Measurements from ENCODE around the gene IFFO2. TPM values are rescaled to one million over a fixed set of nuclear protein-coding genes. Genes with fewer than 3 reads are reported as not detected.

IFFO2 gene
- total RNA-seq, 1 donor: 37.5 TPM

GRCh38 chr1:18949686-18950400 is 6.6 kb downstream of the IFFO2 start:
- Histone ChIP-seq H3K4me1 (ENCODE audit: insufficient read depth, low read length) (peaks cover 99% of the 10 kb centered on the region), H3K27me3 (ENCODE audit: insufficient read depth, low read length) (peaks cover 4% of the 10 kb centered on the region), H3K9me3 (ENCODE audit: low read depth, low read length) (no peaks in the 10 kb centered on the region), H3K4me3 (ENCODE audit: low read length) (peak overlapping the region; percentile 14)

GRCh38 chr1:18948913-18949685 is 7.4 kb downstream of the IFFO2 start:
- Histone ChIP-seq H3K4me3 (ENCODE audit: low read length) (no peak overlapping the region), H3K9me3 (ENCODE audit: low read depth, low read length) (no peaks in the 10 kb centered on the region), H3K27me3 (ENCODE audit: insufficient read depth, low read length) (no peaks in the 10 kb centered on the region), H3K4me1 (ENCODE audit: insufficient read depth, low read length) (peaks cover 97% of the 10 kb centered on the region)

- no peaks in the 10 kb centered on the region for H3K27me3 ChIP-seq (ENCODE audit: insufficient read depth, low read length)
- no peak overlapping the region for H3K4me3 ChIP-seq (ENCODE audit: low read length)
- no peaks in the 10 kb centered on the region for H3K9me3 ChIP-seq (ENCODE audit: low read depth, low read length)
- peaks cover 89% of the 10 kb centered on the region for H3K4me1 ChIP-seq (ENCODE audit: insufficient read depth, low read length)
Measured at GRCh38 chr1:18948048-18948912, 8.2 kb downstream of the IFFO2 start.

- H3K9me3 ChIP-seq (ENCODE audit: low read depth, low read length): no peaks in the 10 kb centered on the region
- H3K4me3 ChIP-seq (ENCODE audit: low read length): no peak overlapping the region
- no peaks in the 10 kb centered on the region for H3K27me3 ChIP-seq (ENCODE audit: insufficient read depth, low read length)
- peaks cover 85% of the 10 kb centered on the region for H3K4me1 ChIP-seq (ENCODE audit: insufficient read depth, low read length)
Measured at GRCh38 chr1:18947570-18947969, 8.9 kb downstream of the IFFO2 start.

GRCh38 chr1:18946550-18947381 is 9.7 kb downstream of the IFFO2 start:
- Histone ChIP-seq H3K4me3 (ENCODE audit: low read length) (no peak overlapping the region), H3K27me3 (ENCODE audit: insufficient read depth, low read length) (no peaks in the 10 kb centered on the region), H3K4me1 (ENCODE audit: insufficient read depth, low read length) (peaks cover 85% of the 10 kb centered on the region), H3K9me3 (ENCODE audit: low read depth, low read length) (no peaks in the 10 kb centered on the region)

- H3K27me3 ChIP-seq (ENCODE audit: insufficient read depth, low read length): no peaks in the 10 kb centered on the region
- peaks cover 75% of the 10 kb centered on the region for H3K4me1 ChIP-seq (ENCODE audit: insufficient read depth, low read length)
- H3K9me3 ChIP-seq (ENCODE audit: low read depth, low read length): no peaks in the 10 kb centered on the region
- H3K4me3 ChIP-seq (ENCODE audit: low read length): no peak overlapping the region
Measured at GRCh38 chr1:18945401-18945849, 11.1 kb downstream of the IFFO2 start.

DNA sequence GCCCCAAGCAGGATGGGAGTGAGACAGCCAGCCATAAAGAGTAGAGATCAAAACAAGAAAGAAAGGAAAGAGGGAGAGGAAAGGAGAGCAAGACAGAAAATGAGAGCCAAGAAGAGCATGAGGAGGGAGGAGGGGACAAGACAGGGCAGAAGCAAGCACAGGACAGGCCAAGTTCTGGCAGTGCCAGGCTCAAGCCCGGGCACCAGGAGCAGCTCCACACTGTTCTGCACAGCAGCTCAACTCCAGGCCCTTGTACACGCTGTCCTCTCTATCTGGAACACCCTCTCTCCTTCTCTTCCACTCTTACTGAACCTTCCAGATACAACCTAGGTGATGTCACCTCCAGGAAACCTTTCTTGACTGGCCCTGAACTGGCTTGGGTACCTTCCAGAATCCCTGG is 11.7 kb downstream of the IFFO2 start:
- no peaks in the 10 kb centered on the region for H3K27me3 ChIP-seq (ENCODE audit: insufficient read depth, low read length)
- H3K4me1 ChIP-seq (ENCODE audit: insufficient read depth, low read length): peaks cover 69% of the 10 kb centered on the region
- no peak overlapping the region for H3K4me3 ChIP-seq (ENCODE audit: low read length)
- no peaks in the 10 kb centered on the region for H3K9me3 ChIP-seq (ENCODE audit: low read depth, low read length)

DNA sequence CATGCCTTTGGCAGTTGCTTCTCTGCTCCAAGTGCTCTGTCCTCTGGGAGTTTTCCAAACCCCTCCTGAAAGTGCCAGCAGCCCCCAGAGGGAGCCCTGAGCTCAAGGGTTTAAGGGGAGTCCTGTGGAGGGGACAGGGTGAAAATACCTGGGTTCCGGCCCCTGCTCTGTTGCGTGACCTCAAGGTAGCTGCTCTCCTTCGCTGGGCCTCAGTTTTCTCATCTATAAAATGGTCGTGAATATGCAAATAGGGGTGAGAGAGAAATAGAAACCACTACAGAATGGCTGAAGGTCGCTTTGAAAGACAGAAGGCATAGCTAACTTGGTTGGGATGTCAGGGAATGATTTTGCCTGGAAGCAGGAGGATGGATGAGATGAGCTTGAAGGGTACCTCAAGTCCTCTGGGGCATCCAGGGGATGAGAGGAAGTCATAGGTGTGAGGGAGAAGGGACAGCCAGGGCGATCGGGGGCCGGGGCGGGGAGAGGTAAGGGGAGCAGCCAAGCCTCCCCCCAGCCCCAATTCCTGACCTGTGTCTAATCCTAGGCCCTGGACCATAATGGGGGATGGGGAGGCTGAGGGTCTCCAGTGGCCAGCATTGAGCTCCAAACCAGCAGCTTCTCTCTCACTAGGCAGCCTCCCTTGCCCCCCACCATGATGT is 12.4 kb downstream of the IFFO2 start:
- Histone ChIP-seq H3K4me1 (ENCODE audit: insufficient read depth, low read length) (peaks cover 61% of the 10 kb centered on the region), H3K9me3 (ENCODE audit: low read depth, low read length) (no peaks in the 10 kb centered on the region), H3K4me3 (ENCODE audit: low read length) (no peak overlapping the region), H3K27me3 (ENCODE audit: insufficient read depth, low read length) (no peaks in the 10 kb centered on the region)

GRCh38 chr1:18943162-18943561 is 13.3 kb downstream of the IFFO2 start:
- Histone ChIP-seq H3K4me1 (ENCODE audit: insufficient read depth, low read length) (peaks cover 52% of the 10 kb centered on the region), H3K27me3 (ENCODE audit: insufficient read depth, low read length) (no peaks in the 10 kb centered on the region), H3K4me3 (ENCODE audit: low read length) (no peak overlapping the region), H3K9me3 (ENCODE audit: low read depth, low read length) (no peaks in the 10 kb centered on the region)

DNA sequence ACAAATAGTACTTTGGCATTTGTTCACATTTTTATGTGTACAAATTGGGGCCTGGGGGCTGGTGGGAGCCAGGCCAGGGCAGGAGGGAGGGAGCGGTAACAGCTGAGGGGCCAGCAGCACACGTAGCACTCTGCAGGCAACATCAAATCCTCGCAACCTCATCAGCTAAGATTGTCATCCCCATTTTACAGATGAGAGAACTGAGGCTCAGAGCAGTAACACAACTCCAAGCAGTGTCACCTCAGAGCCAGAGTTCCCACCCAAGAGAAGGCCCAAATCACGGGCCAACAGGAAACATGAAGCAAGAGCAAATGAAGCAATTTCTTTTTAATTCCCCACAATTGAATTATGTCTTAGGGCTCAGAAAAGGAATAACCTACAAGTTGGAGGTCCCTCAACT is 14.1 kb downstream of the IFFO2 start:
- no peaks in the 10 kb centered on the region for H3K9me3 ChIP-seq (ENCODE audit: low read depth, low read length)
- H3K4me1 ChIP-seq (ENCODE audit: insufficient read depth, low read length): peaks cover 44% of the 10 kb centered on the region
- H3K27me3 ChIP-seq (ENCODE audit: insufficient read depth, low read length): no peaks in the 10 kb centered on the region
- H3K4me3 ChIP-seq (ENCODE audit: low read length): no peak overlapping the region

DNA sequence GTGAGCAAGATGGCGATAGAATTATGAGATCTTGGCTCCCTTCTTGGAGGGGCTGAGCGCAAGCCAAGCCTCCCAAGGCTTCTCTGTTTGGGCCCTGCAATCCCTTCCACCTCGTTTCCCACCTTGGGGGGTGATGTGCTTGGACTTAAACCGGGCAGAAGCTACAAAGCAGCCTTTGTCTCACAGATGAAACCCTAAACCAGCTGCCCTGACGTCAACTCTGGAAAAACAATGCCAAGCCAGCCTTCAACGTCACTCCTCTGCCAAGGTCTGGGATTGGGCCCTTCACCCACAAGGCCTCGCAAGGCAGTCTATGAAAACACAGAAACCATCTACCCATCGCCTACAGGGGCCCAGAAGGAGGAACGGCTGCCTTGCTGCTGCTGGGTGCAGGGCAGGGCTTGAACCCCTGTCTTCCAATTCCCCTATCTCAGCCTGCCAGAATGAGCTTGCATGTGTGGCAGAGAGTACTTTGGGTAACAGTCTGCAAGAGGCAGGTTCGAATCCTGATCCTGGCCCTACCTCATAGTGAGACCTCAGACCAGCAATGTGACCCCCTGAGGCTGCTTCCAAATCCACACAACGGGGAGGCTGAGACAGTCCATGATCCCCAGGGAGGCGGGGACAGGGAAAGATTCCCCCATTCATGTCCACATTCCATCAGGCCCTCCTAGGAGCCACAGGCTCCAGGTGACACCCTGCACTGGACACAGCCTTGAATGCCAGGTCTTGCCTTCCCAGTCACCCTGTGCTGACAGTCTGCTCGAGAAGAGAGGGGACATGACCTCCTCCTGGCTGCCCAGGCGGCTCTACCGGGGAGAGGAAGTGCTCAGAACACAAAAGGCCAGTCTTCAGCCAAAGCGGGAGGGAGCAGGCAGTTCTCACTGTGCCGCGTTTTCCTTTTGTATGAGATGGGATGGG is 15.0 kb downstream of the IFFO2 start:
- H3K27me3 ChIP-seq (ENCODE audit: insufficient read depth, low read length): no peaks in the 10 kb centered on the region
- H3K9me3 ChIP-seq (ENCODE audit: low read depth, low read length): no peaks in the 10 kb centered on the region
- no peak overlapping the region for H3K4me3 ChIP-seq (ENCODE audit: low read length)
- peaks cover 35% of the 10 kb centered on the region for H3K4me1 ChIP-seq (ENCODE audit: insufficient read depth, low read length)

DNA sequence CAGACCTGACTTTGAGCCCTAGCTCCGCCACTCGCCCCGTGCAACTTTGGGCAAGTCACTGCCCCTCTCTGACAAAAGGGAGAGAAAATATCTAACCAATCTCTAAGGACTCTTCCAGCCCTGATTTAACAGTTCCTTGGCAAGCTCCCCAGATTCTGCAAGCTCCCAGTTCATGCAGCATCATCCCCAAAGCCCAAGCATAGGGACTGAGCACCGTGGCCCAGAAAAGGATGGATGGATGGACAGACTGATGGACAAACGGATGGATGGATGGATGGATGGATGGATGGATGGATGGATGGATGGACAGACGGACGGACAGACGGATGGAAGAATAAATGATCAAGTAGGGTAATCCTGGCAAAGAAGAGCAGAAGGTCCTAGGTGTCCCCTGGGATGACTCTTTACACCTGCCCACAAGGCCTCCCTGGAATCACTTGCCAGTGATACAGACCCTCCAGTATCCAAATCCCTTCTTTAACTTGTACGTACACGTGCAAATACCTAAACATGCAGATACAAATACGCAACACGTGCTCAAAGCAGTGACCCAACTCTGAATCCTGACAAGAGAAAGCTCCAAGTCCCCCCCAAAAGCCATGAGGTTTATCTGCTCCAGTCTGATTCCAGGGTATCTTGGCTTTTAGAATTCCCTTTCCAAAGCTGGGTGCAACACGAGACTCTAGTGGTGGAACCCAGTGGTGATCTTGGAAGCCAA is 16.0 kb downstream of the IFFO2 start:
- H3K4me1 ChIP-seq (ENCODE audit: insufficient read depth, low read length): peaks cover 25% of the 10 kb centered on the region
- H3K27me3 ChIP-seq (ENCODE audit: insufficient read depth, low read length): no peaks in the 10 kb centered on the region
- no peaks in the 10 kb centered on the region for H3K9me3 ChIP-seq (ENCODE audit: low read depth, low read length)
- H3K4me3 ChIP-seq (ENCODE audit: low read length): no peak overlapping the region
